GM12878 (cell line): Measurements from ENCODE around the gene CLCN2. TPM values are rescaled to one million over a fixed set of nuclear protein-coding genes. Genes with fewer than 3 reads are reported as not detected.

Source experiments
- ATAC-seq: fragments of 200-7000 bp; cut with Tn5 transposase; 3 replicates; pipeline ENCODE4 v1.9.1; 2020; ENCODE audit warnings: mild to moderate bottlenecking, moderate library complexity
- BruUV-seq: library from RNA; stranded (reverse); fragments of 400-500 nt; replicated peaks from 2 replicates; lab custom pipeline; 2021; lab: Mats Ljungman, UMichigan
- CTCF ChIA-PET: fragments of 300-600 bp; sonication (Branson Sonifier 250); formaldehyde crosslinking; extraction: SDS; loops from one replicate; lab custom pipeline; 2021; ENCODE audit warnings: inconsistent platforms; lab: Yijun Ruan, JAX
- POLR2A ChIA-PET: fragments of 350-600 bp; formaldehyde crosslinking; extraction: SDS; loops from one replicate; lab custom pipeline; 2021; ENCODE audit warnings: inconsistent platforms; lab: Charles Lee
- RAD21 ChIA-PET: fragments of 300-600 bp; sonication (Branson Sonifier 250); formaldehyde crosslinking; loops from one replicate; lab custom pipeline; 2023; ENCODE audit warnings: antibody characterized with exemption; ENCODE audit not compliant: unreplicated experiment; lab: Charles Lee
- SMC1A ChIA-PET: fragments of 300-600 bp; sonication (Branson Sonifier 250); formaldehyde crosslinking; loops from one replicate; lab custom pipeline; 2023; ENCODE audit not compliant: unreplicated experiment, uncharacterized antibody; lab: Charles Lee
- DNase-seq: peaks from one replicate; pipeline ENCODE4 v3.0.0-alpha.2; 2011; ENCODE audit warnings: low read depth, low spot score
- FAIRE-seq: peaks from 3 replicates; lab custom pipeline; 2011; peaks lifted over from hg19 to GRCh38; lab: Jason Lieb, UNC
- H2AFZ ChIP-seq: 2 replicates; pipeline ENCODE4 v1.6.0; 2011; ENCODE audit warnings: low read depth, low read length, control low read depth; ENCODE audit not compliant: control insufficient read depth
- H3K27ac ChIP-seq: 2 replicates; pipeline ENCODE4 v1.5.1; 2011; ENCODE audit warnings: control low read depth; ENCODE audit not compliant: control insufficient read depth, insufficient read depth
- H3K27me3 ChIP-seq, 2 experiments: replicated peaks in 1 of 2; 2 replicates each; pipeline versions ENCODE4 v1.6.0 to v1.6.1; 2011; ENCODE audit warnings: low read length in 1 of 2; ENCODE audit not compliant: control insufficient read depth in 2 of 2, insufficient read depth in 2 of 2
- H3K36me3 ChIP-seq, 2 experiments: 2 replicates each; pipeline ENCODE4 v1.5.1; 2011; ENCODE audit warnings: low read length in 1 of 2; ENCODE audit not compliant: control insufficient read depth in 2 of 2, insufficient read depth in 2 of 2
- H3K4me1 ChIP-seq: 2 replicates; pipeline ENCODE4 v1.6.1; 2011; ENCODE audit warnings: mild to moderate bottlenecking, low read length, moderate library complexity, mixed read lengths; ENCODE audit not compliant: control insufficient read depth, insufficient read depth
- H3K4me2 ChIP-seq: 2 replicates; pipeline ENCODE4 v1.6.0; 2011; ENCODE audit warnings: control low read depth; ENCODE audit not compliant: control insufficient read depth, insufficient read depth
- H3K4me3 ChIP-seq: fragments of 200-600 bp; sonication (generic); 2 replicates; pipeline ENCODE4 v1.5.1; 2016
- H3K79me2 ChIP-seq: 2 replicates; pipeline ENCODE4 v1.6.0; 2011; ENCODE audit warnings: low read length; ENCODE audit not compliant: control insufficient read depth, insufficient read depth
- H3K9ac ChIP-seq: 2 replicates; pipeline ENCODE4 v1.8.0; 2011; ENCODE audit warnings: low read length, control low read depth, mixed read lengths; ENCODE audit not compliant: control insufficient read depth, insufficient read depth
- H3K9me3 ChIP-seq: replicated peaks from 3 replicates; pipeline ENCODE4 v1.5.1; 2011; ENCODE audit warnings: mild to moderate bottlenecking, low read length; ENCODE audit not compliant: control insufficient read depth, insufficient read depth
- H4K20me1 ChIP-seq: 2 replicates; pipeline ENCODE4 v1.6.0; 2011; ENCODE audit not compliant: control insufficient read depth, insufficient read depth
- EED ChIP-seq: sonication (generic); IDR thresholded peaks from 2 replicates; pipeline ENCODE4 v1.6.1; 2016; ENCODE audit warnings: antibody characterized with exemption, low read depth
- GABPA ChIP-seq: IDR thresholded peaks from 2 replicates; pipeline ENCODE4 v1.6.1; 2014; ENCODE audit warnings: antibody characterized with exemption, low read depth, mild to moderate bottlenecking, inconsistent platforms
- IKZF2 ChIP-seq, 2 experiments: fragments of 450-650 bp; IDR thresholded peaks; 2 replicates each; pipeline ENCODE4 v1.6.1; 2017; ENCODE audit warnings: mild to moderate bottlenecking in 2 of 2, moderate library complexity in 2 of 2
- MEF2A ChIP-seq: IDR thresholded peaks from 2 replicates; pipeline ENCODE4 v1.6.1; 2011; ENCODE audit warnings: low read depth, mild to moderate bottlenecking, low read length, moderate library complexity; ENCODE audit not compliant: insufficient read depth
- NR2C2 ChIP-seq: IDR thresholded peaks from 2 replicates; pipeline ENCODE4 v1.6.1; 2011; ENCODE audit warnings: borderline replicate concordance, low read depth; ENCODE audit not compliant: control insufficient read depth, insufficient read length
- ZSCAN29 ChIP-seq: fragments of 450-650 bp; IDR thresholded peaks from 2 replicates; pipeline ENCODE4 v1.6.1; 2017; ENCODE audit warnings: mild to moderate bottlenecking, moderate library complexity
- WGBS: methylation state at CpG from one replicate; pipeline ENCODE4 v1.1.6; 2016; ENCODE audit warnings: low lambda C conversion rate; ENCODE audit not compliant: insufficient replicate concordance, insufficient coverage; ENCODE audit errors: missing lambda C conversion rate; 5-methylcytosine and 5-hydroxymethylcytosine counted together
- in situ Hi-C: fragments of 300-500 bp; cut with MboI; formaldehyde crosslinking; loops from 9 replicates; pipeline ENCODE4 v1.14.3; 2018; ENCODE audit warnings: mixed read lengths
- intact Hi-C: fragments of 100-400 bp; cut with micrococcal nuclease; formaldehyde crosslinking; loops from one replicate; pipeline ENCODE4 v1.14.2; 2022; ENCODE audit not compliant: unreplicated experiment
- polyA plus RNA-seq, 11 experiments: library from polyadenylated mRNA; depleted of rRNA in 4 of 11; unstranded in 6 of 11; stranded (reverse) in 5 of 11; fragments of >200 nt; fragmentation: Nextera tagmentation in 4 of 11; fragmentation: Illumina TruSeq in 1 of 11; extraction: Ambion mirVana in 4 of 11; extraction: Trizol in 1 of 11; gene quantifications; 1 replicate in 1 of 11; 2 replicates in 10 of 11; pipeline versions ENCODE4 v1.2.1 to v1.2.3, GENCODE V29; 2011 to 2016; ENCODE audit warnings: inconsistent platforms in 2 of 11, missing spikeins in 2 of 11, low read depth in 1 of 11
- total RNA-seq, 4 experiments: library from RNA; depleted of rRNA in 3 of 4; stranded (reverse); fragments of >200 nt in 3 of 4; fragmentation: Illumina TruSeq in 1 of 4; extraction: Trizol in 1 of 4; gene quantifications; 2 replicates each; pipeline versions ENCODE4 v1.2.1 to v1.2.3, GENCODE V29; 2013 to 2021
- TF ChIP-seq, protein P1 (sequence below): fragments of 450-650 bp; formaldehyde crosslinking; IDR thresholded peaks from 2 replicates; pipeline ENCODE4 v1.4.0; 2020; ENCODE audit warnings: mild to moderate bottlenecking, moderate library complexity
- TF ChIP-seq, protein P2 (sequence below): fragments of 450-650 bp; IDR thresholded peaks from 2 replicates; pipeline ENCODE4 v1.6.1; 2016; ENCODE audit warnings: mild to moderate bottlenecking
- TF ChIP-seq, protein P3 (sequence below): IDR thresholded peaks from 2 replicates; pipeline ENCODE4 v1.6.1; 2012; ENCODE audit warnings: improper control_type of control experiment, low read depth, low read length; ENCODE audit not compliant: insufficient replicate concordance

The CLCN2 gene
- total and polyA plus RNA-seq, 10 of the 15 experiments (the other 5 are each of a cell fraction or from before 2014, with no cell fraction given), result 0.13 to 2.6 (median 0.85) TPM; not detected in 1

DNA sequence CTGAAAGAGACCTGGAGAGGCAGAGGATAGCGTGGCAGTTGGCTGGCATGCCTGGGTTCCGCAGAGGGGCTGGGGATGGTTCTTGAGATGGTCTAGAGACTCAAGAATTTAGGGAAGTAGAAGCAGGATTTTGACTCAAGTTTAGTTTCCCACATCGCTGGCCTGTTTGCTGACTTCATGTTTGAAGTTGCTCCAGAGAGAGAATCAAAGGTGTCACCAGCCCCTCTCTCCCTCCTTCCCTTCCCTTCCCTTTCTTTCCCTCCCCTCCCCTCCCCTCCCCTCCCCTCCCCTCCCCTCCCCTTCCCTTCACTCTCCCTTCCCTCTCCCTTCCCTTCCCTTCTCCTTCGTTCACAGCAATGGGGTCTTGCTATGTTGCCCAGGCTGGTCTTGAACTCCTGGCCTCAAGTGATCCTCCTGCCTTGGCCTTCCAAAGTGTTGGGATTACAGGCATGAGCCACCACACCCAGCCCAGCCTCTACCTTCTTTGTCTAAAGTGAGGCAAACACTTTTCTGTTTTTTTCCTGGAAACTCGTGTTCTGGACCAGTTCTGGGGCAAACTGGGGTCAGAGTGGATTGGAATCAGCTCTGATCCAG, 28.6 kb upstream of the CLCN2 start:
- Histone ChIP-seq H3K4me2 (no peak overlapping the region), H3K9ac (no peak overlapping the region), H3K27ac (no peak overlapping the region), H4K20me1 (no peaks in the 10 kb centered on the region), H3K4me3 (no peak overlapping the region), H3K36me3 (no peaks in the 10 kb centered on the region), H3K9me3 (no peaks in the 10 kb centered on the region), H3K4me1 (no peaks in the 10 kb centered on the region), H3K27me3 (peaks cover 0 to 4% of the 10 kb centered on the region in 2 experiments), H2AFZ (no peak overlapping the region), H3K79me2 (no peaks in the 10 kb centered on the region)
- DNase-seq, result no peak
- no peak for ATAC-seq
- RAD21 ChIA-PET, result no interaction called here
- CTCF ChIA-PET, result interaction anchor here (1.0 to 1.1 kb wide), 2 partner anchors 15 to 18 kb away, joined by 3 read pairs; no protein-coding TSS in a partner anchor
- SMC1A ChIA-PET, result interaction anchor here (0.6 kb wide), 1 partner anchor 222 kb away, joined by 3 read pairs; no protein-coding TSS in a partner anchor
- TF ChIP-seq ZSCAN29 (no peak), GABPA (no peak), NR2C2 (no peak), MEF2A (no peak), EED (no peak), IKZF2 (IDR thresholded peaks at IDR 0.05) (no peak)
- TF ChIP-seq, protein P1, sequence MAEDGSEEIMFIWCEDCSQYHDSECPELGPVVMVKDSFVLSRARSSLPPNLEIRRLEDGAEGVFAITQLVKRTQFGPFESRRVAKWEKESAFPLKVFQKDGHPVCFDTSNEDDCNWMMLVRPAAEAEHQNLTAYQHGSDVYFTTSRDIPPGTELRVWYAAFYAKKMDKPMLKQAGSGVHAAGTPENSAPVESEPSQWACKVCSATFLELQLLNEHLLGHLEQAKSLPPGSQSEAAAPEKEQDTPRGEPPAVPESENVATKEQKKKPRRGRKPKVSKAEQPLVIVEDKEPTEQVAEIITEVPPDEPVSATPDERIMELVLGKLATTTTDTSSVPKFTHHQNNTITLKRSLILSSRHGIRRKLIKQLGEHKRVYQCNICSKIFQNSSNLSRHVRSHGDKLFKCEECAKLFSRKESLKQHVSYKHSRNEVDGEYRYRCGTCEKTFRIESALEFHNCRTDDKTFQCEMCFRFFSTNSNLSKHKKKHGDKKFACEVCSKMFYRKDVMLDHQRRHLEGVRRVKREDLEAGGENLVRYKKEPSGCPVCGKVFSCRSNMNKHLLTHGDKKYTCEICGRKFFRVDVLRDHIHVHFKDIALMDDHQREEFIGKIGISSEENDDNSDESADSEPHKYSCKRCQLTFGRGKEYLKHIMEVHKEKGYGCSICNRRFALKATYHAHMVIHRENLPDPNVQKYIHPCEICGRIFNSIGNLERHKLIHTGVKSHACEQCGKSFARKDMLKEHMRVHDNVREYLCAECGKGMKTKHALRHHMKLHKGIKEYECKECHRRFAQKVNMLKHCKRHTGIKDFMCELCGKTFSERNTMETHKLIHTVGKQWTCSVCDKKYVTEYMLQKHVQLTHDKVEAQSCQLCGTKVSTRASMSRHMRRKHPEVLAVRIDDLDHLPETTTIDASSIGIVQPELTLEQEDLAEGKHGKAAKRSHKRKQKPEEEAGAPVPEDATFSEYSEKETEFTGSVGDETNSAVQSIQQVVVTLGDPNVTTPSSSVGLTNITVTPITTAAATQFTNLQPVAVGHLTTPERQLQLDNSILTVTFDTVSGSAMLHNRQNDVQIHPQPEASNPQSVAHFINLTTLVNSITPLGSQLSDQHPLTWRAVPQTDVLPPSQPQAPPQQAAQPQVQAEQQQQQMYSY (CRISPR knock-in tag), result no peak
- TF ChIP-seq, protein P2, sequence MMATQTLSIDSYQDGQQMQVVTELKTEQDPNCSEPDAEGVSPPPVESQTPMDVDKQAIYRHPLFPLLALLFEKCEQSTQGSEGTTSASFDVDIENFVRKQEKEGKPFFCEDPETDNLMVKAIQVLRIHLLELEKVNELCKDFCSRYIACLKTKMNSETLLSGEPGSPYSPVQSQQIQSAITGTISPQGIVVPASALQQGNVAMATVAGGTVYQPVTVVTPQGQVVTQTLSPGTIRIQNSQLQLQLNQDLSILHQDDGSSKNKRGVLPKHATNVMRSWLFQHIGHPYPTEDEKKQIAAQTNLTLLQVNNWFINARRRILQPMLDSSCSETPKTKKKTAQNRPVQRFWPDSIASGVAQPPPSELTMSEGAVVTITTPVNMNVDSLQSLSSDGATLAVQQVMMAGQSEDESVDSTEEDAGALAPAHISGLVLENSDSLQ, result no peak
- TF ChIP-seq, protein P3, sequence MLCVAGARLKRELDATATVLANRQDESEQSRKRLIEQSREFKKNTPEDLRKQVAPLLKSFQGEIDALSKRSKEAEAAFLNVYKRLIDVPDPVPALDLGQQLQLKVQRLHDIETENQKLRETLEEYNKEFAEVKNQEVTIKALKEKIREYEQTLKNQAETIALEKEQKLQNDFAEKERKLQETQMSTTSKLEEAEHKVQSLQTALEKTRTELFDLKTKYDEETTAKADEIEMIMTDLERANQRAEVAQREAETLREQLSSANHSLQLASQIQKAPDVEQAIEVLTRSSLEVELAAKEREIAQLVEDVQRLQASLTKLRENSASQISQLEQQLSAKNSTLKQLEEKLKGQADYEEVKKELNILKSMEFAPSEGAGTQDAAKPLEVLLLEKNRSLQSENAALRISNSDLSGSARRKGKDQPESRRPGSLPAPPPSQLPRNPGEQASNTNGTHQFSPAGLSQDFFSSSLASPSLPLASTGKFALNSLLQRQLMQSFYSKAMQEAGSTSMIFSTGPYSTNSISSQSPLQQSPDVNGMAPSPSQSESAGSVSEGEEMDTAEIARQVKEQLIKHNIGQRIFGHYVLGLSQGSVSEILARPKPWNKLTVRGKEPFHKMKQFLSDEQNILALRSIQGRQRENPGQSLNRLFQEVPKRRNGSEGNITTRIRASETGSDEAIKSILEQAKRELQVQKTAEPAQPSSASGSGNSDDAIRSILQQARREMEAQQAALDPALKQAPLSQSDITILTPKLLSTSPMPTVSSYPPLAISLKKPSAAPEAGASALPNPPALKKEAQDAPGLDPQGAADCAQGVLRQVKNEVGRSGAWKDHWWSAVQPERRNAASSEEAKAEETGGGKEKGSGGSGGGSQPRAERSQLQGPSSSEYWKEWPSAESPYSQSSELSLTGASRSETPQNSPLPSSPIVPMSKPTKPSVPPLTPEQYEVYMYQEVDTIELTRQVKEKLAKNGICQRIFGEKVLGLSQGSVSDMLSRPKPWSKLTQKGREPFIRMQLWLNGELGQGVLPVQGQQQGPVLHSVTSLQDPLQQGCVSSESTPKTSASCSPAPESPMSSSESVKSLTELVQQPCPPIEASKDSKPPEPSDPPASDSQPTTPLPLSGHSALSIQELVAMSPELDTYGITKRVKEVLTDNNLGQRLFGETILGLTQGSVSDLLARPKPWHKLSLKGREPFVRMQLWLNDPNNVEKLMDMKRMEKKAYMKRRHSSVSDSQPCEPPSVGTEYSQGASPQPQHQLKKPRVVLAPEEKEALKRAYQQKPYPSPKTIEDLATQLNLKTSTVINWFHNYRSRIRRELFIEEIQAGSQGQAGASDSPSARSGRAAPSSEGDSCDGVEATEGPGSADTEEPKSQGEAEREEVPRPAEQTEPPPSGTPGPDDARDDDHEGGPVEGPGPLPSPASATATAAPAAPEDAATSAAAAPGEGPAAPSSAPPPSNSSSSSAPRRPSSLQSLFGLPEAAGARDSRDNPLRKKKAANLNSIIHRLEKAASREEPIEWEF, result no peak
- no peak for FAIRE-seq
- in situ Hi-C loops (no loop called here), intact Hi-C loops (no loop called here)
- no TSS peak for BruUV-seq
- POLR2A ChIA-PET, result no interaction called here
- WGBS, result 15% methylated on average over 4 of the region's 5 CpGs
